BE2C (cell line): ENCODE data around the gene NOS3.

Experiments
- DNase-seq: peaks from one replicate; pipeline ENCODE4 v3.0.0-alpha.2; 2020
- H3K27me3 ChIP-seq: fragments of 250-450 bp; sonication (Bioruptor Pico); 2 replicates; pipeline ENCODE4 v1.5.1; 2020; ENCODE audit warnings: mild to moderate bottlenecking
- H3K36me3 ChIP-seq: fragments of 250-450 bp; sonication (Bioruptor Pico); 2 replicates; pipeline ENCODE4 v1.5.1; 2020; ENCODE audit warnings: mild to moderate bottlenecking
- H3K4me1 ChIP-seq: fragments of 250-450 bp; sonication (Bioruptor Pico); 2 replicates; pipeline ENCODE4 v1.5.1; 2020
- H3K4me3 ChIP-seq: 2 replicates; pipeline ENCODE4 v1.5.1; 2011; ENCODE audit warnings: low read depth, low read length
- H3K9me3 ChIP-seq: fragments of 250-450 bp; sonication (Bioruptor Pico); 2 replicates; pipeline ENCODE4 v1.5.1; 2020
- CTCF ChIP-seq: IDR thresholded peaks from 2 replicates; pipeline ENCODE4 v1.5.1; 2012; ENCODE audit warnings: mild to moderate bottlenecking, low read depth, low read length

NOS3 gene

GRCh38 chr7:150951181-150951520, 39.7 kb upstream of the NOS3 start:
- no peak overlapping the region for H3K4me3 ChIP-seq
- TF ChIP-seq CTCF, result no peak
- H3K9me3 ChIP-seq, result no peaks in the 10 kb centered on the region
- peaks cover 40% of the 10 kb centered on the region for H3K4me1 ChIP-seq
- H3K27me3 ChIP-seq, result no peaks in the 10 kb centered on the region
- H3K36me3 ChIP-seq, result peaks cover 62% of the 10 kb centered on the region
- no peak for DNase-seq

GRCh38 chr7:150951521-150951920, 39.3 kb upstream of the NOS3 start:
- TF ChIP-seq CTCF, result no peak
- H3K27me3 ChIP-seq, result no peaks in the 10 kb centered on the region
- no peak for DNase-seq
- H3K4me3 ChIP-seq, result no peak overlapping the region
- H3K9me3 ChIP-seq, result no peaks in the 10 kb centered on the region
- H3K36me3 ChIP-seq, result peaks cover 59% of the 10 kb centered on the region
- peaks cover 38% of the 10 kb centered on the region for H3K4me1 ChIP-seq

GRCh38 chr7:150952331-150953050, 38.3 kb upstream of the NOS3 start:
- no peak for TF ChIP-seq CTCF
- peaks cover 46% of the 10 kb centered on the region for H3K4me1 ChIP-seq
- H3K36me3 ChIP-seq, result peaks cover 62% of the 10 kb centered on the region
- no peak for DNase-seq
- H3K4me3 ChIP-seq, result no peak overlapping the region
- H3K9me3 ChIP-seq, result no peaks in the 10 kb centered on the region
- no peaks in the 10 kb centered on the region for H3K27me3 ChIP-seq

- H3K4me3 ChIP-seq, result no peak overlapping the region; the same call in 1 of the 2 replicates
- no peak for TF ChIP-seq CTCF
- H3K9me3 ChIP-seq, result no peaks in the 10 kb centered on the region
- no peak for DNase-seq
- H3K27me3 ChIP-seq, result no peaks in the 10 kb centered on the region
- peaks cover 47% of the 10 kb centered on the region for H3K4me1 ChIP-seq
- peaks cover 67% of the 10 kb centered on the region for H3K36me3 ChIP-seq
These were observed 37.5 kb upstream of the NOS3 start for GRCh38 chr7:150953061-150953997.

- H3K4me3 ChIP-seq, result peak overlapping the region; percentile 66
- H3K27me3 ChIP-seq, result no peaks in the 10 kb centered on the region
- TF ChIP-seq CTCF, result no peak
- H3K36me3 ChIP-seq, result peaks cover 71% of the 10 kb centered on the region
- H3K9me3 ChIP-seq, result no peaks in the 10 kb centered on the region
- H3K4me1 ChIP-seq, result peaks cover 44% of the 10 kb centered on the region
- peak; percentile 32 for DNase-seq
These were observed 36.4 kb upstream of the NOS3 start for GRCh38 chr7:150954201-150954985.
